Esophagus (tissue), 2 donors: ENCODE results near the gene NSMCE1. TPM values are rescaled to one million over a fixed set of nuclear protein-coding genes. Genes with fewer than 3 reads are reported as not detected.
A peak's percentile ranks its signal among the peaks of the same experiment; 100 is the strongest.
"Not testable (repeated sequence)": the region's sequence is repeated elsewhere in the genome, so short reads cannot be mapped to it uniquely, and the experiment has no call there.

Experiments used
- H3K27ac ChIP-seq, 2 donors: one replicate each; pipeline ENCODE4 v1.5.1; 2013; ENCODE audit warnings: low read depth in 2 of 2, mild to moderate bottlenecking in 2 of 2, inconsistent platforms in 1 of 2, low read length in 1 of 2, moderate library complexity in 1 of 2
- H3K27me3 ChIP-seq, 2 donors: one replicate each; pipeline ENCODE4 v1.6.1; 2013; ENCODE audit warnings: low read length in 2 of 2, control low read depth in 1 of 2, mild to moderate bottlenecking in 1 of 2; ENCODE audit not compliant: insufficient read depth in 2 of 2, control insufficient read depth in 1 of 2
- H3K36me3 ChIP-seq, 2 donors: one replicate each; pipeline ENCODE4 v1.6.1; 2013; ENCODE audit warnings: low read length in 1 of 2; ENCODE audit not compliant: control insufficient read depth in 2 of 2, insufficient read depth in 2 of 2
- H3K4me1 ChIP-seq, 2 donors: one replicate each; pipeline ENCODE4 v1.6.1; 2013; ENCODE audit warnings: low read length in 1 of 2; ENCODE audit not compliant: control insufficient read depth in 2 of 2, insufficient read depth in 2 of 2
- H3K4me3 ChIP-seq, 2 donors: one replicate each; pipeline ENCODE4 v1.5.1; 2013; ENCODE audit warnings: low read length in 2 of 2, mild to moderate bottlenecking in 2 of 2, low read depth in 1 of 2, moderate library complexity in 1 of 2
- H3K9me3 ChIP-seq, 2 donors: one replicate each; pipeline ENCODE4 v1.6.1; 2013; ENCODE audit warnings: mild to moderate bottlenecking in 2 of 2, low read depth in 1 of 2, low read length in 1 of 2, moderate library complexity in 1 of 2; ENCODE audit not compliant: control insufficient read depth in 2 of 2, insufficient read depth in 1 of 2
- WGBS, 2 donors: extraction: QIAGEN DNeasy Blood & Tissue Kit; methylation state at CpG; one replicate each; pipeline ENCODE4 v1.1.7; 2013; 5-methylcytosine and 5-hydroxymethylcytosine counted together
- polyA plus RNA-seq, 2 donors: library from polyadenylated mRNA; stranded (reverse); fragments of 200-250 nt; gene quantifications; one replicate each; pipeline ENCODE4 v1.2.3, GENCODE V29; 2013
- donor health status: healthy with polysubstance abuse.
- donor health status: Bipolar disorder and iron deficiency.

NSMCE1 gene
- polyA plus RNA-seq, 2 donors: 29.0 to 47.1 TPM

DNA sequence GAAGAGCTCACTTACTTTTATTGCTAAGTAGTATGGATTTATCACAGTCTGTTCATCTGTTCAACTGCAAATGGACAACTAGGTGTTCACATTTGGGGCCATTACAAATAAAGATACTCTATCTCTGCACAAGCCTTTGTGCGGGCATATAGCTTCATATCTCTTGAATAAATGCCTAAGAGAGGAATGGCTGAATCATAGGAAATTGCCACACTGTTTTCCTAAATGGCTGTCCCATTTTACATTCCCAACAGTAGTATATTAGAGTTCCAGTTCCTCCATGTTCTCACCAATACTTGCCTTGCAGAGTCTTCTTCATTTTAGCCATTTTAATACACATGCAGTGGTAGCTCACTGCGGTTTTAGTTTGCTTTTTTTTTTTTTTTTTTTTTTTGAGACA, 20.5 kb downstream of the NSMCE1 start:
- 93 to 94% methylated on average over 2 of the region's 2 CpGs for WGBS, 2 donors
- Histone ChIP-seq H3K4me3 (no peak overlapping the region), H3K27ac (no peak overlapping the region), H3K9me3 (no peaks in the 10 kb centered on the region), H3K4me1 (peaks cover 3 to 12% of the 10 kb centered on the region in 2 donors), H3K36me3 (no peaks in the 10 kb centered on the region), H3K27me3 (no peaks in the 10 kb centered on the region)

DNA sequence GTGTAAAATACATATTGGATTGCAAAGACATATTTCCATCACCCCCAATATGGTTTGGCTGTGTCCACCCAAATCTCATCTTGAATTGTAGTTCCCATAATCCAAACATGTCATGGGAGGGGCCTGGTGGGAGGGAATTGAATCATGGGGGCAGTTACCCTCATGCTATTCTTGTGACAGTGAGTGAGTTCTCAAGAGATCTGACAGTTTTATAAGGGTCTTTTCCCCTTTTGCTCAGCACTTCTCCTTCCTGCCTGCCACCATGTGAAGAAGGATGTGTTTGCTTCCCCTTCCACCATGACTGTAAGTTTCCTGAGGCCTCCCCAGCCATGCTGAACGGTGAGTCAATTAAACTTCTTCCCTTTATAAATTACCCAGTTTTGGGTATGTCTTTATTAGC, 21.5 kb downstream of the NSMCE1 start:
- not testable (repeated sequence) for H3K4me3 ChIP-seq, H3K27me3 ChIP-seq, H3K9me3 ChIP-seq, H3K36me3 ChIP-seq, H3K27ac ChIP-seq
- peaks cover 5 to 12% of the 10 kb centered on the region in 2 donors for H3K4me1 ChIP-seq
- 72 to 90% methylated on average over 1 of the region's 1 CpG for WGBS, 2 donors

DNA sequence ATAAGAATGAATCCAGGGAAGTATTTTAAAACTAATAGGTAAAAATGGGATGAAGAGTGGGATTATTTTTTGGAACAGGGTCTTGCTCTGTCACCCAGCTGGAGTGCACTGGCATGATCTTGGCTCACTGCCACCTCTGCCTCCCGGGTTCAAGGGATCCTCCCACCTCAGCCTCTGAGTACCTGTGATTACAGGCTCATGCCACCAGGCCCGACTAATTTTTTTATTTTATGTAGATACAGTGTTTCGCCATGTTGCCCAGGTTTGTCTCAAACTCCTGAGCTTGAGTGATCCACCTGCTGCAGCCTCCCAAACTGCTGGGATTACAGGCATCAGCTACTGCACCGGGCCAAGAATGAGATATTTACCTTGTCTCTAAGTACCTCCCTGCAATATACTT, 22.1 kb downstream of the NSMCE1 start:
- Histone ChIP-seq H3K27ac (no peak overlapping the region), H3K27me3 (no peaks in the 10 kb centered on the region)
- 61 to 62% methylated on average over 4 of the region's 4 CpGs for WGBS, 2 donors

DNA sequence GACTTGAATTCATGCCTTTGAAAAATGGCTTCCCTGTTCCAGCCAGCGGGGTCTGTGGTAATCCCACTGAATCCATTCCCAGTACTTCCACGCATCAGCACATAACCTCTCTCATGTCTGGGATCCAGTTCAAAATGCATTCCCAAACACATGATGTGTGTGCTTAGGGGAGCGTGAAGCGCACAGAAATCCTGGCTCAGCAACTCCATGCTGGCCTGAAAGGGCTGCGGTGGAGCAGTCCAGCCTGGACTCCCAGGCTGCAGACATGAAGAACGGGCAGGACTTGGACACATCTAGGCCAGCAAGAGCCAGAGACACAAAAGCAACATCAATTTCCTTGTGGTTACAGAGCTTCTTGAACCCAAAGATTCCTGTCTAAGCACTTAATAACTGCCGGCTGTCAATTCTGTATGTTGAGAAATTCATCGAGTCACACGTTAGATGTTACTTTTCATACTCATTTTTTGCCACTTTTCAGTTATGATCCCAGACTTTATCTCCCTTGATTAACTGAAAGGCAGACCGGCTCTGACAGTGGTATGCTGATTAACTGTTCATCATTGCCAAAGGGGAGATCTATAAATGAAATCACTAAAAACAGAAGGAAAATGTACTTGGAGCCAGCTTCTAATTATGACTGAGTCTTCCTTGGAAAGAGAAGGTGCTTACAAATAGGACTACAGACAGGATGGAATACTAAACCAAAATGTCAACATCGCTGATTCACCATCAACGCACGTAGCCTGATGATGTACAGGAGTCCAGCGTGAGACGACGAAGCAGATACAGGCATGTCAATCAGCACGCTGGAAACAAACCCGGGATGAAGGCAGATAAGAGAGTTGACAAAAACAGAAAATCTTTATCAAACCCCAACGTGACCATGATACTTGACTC, 23.0 kb downstream of the NSMCE1 start:
- peaks cover 5 to 14% of the 10 kb centered on the region in 2 donors for H3K4me1 ChIP-seq
- peak overlapping the region; percentile 14 to 72 for H3K27ac ChIP-seq
- no peak overlapping the region for H3K4me3 ChIP-seq
- no peaks in the 10 kb centered on the region for H3K27me3 ChIP-seq
- WGBS, 2 donors: 45 to 59% methylated on average over 19 of the region's 19 CpGs
- no peaks in the 10 kb centered on the region for H3K9me3 ChIP-seq
- H3K36me3 ChIP-seq: no peaks in the 10 kb centered on the region

More for the DNA sequence above, 22.1 kb downstream of the NSMCE1 start:
- Histone ChIP-seq H3K4me1 (peaks cover 5 to 12% of the 10 kb centered on the region in 2 donors), H3K36me3 (no peaks in the 10 kb centered on the region), H3K9me3 (no peaks in the 10 kb centered on the region), H3K4me3 (no peak overlapping the region)

DNA sequence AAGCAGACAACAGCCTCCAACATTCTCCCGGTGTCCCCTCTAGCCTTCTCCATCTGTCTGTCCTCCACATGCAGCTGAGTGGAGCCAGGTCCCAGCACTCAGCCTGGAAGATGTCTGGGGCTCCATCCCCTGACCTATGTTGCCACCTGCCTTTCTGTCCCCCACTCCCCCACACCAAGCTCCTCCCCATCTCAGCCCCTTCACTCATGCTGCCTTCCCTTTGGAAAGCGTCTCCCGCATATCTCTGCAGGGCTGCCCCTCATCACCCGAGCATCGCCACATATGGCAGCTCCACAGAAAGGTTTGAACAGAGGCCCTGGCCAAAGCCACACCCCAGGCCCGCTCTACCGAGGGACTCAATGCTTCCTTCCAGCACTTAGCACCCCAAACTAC, 24.2 kb downstream of the NSMCE1 start:
- Histone ChIP-seq H3K4me1 (peaks cover 5 to 14% of the 10 kb centered on the region in 2 donors), H3K27ac (peak overlapping the region; percentile 53 to 72), H3K36me3 (no peaks in the 10 kb centered on the region), H3K4me3 (no peak overlapping the region), H3K27me3 (no peaks in the 10 kb centered on the region), H3K9me3 (no peaks in the 10 kb centered on the region)
- 87 to 90% methylated on average over 7 of the region's 7 CpGs for WGBS, 2 donors

DNA sequence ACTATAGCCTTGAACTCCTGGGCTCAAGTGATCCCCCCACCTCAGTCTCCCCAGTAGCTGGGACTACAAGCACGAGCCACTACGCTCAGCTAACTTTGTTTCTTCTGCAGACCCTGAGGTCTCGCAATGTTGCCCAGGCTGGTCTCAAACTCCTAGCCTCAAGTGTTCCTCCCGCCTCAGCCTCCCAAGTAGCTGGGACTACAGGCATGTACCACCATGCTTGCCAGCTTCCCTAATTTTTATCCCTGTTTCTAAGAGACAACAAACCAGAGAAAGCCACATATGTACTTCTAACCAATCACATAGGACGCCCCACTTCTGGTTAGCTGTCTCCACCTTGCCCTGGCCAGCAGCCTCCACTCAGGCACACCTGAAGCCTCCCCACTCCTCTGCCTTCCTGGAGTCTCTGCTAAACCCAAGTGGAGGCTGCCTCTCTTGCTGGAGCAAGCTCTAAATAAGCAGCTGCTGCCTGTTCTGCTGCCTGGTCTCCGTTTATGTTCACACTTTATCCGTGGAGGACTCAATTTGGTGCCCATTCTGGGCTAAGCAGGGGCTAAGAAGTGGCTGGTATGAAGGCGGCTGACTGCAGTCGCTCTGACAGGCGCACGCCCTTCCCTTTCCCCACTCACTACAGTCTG, 24.7 kb downstream of the NSMCE1 start:
- H3K36me3 ChIP-seq: no peaks in the 10 kb centered on the region
- no peaks in the 10 kb centered on the region for H3K9me3 ChIP-seq
- H3K4me1 ChIP-seq: peaks cover 5 to 14% of the 10 kb centered on the region in 2 donors
- 93 to 95% methylated on average over 11 of the region's 11 CpGs for WGBS, 2 donors
- H3K4me3 ChIP-seq: no peak overlapping the region
- H3K27me3 ChIP-seq: no peaks in the 10 kb centered on the region
- H3K27ac ChIP-seq: peak overlapping the region; percentile 54 to 72

DNA sequence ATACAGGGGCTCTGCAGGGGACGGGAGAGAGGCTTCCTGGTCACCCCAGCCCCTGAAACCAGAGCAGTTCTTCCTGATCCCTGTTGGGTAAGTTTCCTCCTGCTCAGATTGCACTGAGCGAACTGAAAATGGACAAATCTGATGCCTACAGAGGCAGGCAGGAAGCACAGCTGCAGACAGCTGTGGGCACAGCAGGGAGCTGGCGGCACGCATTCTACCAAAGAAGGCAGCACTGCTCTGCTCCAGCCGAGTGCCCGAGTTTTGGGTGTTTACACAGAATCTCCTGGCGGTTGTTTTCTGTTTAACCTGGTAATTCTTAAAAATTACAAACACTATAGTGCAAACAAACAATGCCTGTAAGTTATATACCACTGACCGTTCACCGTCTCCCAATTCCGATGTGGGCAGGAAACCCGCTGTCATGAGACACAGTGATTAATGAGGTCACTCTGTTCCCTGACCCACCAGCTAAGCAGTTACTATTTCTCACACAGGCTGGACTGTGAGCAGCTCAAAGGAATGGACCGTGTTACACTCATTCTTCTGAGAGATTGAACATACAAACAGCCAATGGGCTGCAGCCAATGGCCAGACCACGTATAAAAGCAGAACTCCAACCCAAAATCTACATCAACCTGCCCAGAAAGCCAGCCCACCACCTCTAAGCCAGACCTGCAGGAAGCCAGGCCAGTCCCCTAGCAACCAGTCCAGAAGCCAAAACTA, 25.5 kb downstream of the NSMCE1 start:
- peak overlapping the region; percentile 54 to 82 for H3K27ac ChIP-seq
- no peak overlapping the region for H3K4me3 ChIP-seq
- 45 to 48% methylated on average over 13 of the region's 13 CpGs for WGBS, 2 donors
- H3K4me1 ChIP-seq: peaks cover 5 to 17% of the 10 kb centered on the region in 2 donors
- H3K27me3 ChIP-seq: no peaks in the 10 kb centered on the region
- H3K36me3 ChIP-seq: no peaks in the 10 kb centered on the region
- no peaks in the 10 kb centered on the region for H3K9me3 ChIP-seq

DNA sequence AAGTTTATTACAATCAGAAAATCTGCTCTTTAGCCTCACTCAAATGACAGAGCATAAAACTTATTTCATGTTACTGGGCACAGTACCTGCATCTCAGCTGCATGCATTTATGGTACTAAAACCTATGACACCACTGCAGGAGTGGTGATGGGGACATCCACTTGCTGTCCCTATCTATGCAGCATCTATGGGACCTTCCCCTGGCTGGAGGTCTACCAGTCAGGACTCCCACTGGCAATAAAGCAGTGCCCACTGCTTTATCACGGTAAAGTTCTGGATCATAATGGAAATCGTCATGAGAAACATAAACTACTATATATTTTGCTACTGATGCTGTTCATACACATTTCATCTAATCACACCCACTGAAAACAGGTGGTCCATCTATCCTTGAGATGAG, 26.2 kb downstream of the NSMCE1 start:
- H3K4me3 ChIP-seq: no peak overlapping the region
- peak overlapping the region; percentile 54 to 69 for H3K27ac ChIP-seq
- peaks cover 5 to 21% of the 10 kb centered on the region in 2 donors for H3K4me1 ChIP-seq
- H3K36me3 ChIP-seq: no peaks in the 10 kb centered on the region
- H3K27me3 ChIP-seq: no peaks in the 10 kb centered on the region
- WGBS, 2 donors: 74 to 76% methylated on average over 2 of the region's 2 CpGs
- H3K9me3 ChIP-seq: no peaks in the 10 kb centered on the region

DNA sequence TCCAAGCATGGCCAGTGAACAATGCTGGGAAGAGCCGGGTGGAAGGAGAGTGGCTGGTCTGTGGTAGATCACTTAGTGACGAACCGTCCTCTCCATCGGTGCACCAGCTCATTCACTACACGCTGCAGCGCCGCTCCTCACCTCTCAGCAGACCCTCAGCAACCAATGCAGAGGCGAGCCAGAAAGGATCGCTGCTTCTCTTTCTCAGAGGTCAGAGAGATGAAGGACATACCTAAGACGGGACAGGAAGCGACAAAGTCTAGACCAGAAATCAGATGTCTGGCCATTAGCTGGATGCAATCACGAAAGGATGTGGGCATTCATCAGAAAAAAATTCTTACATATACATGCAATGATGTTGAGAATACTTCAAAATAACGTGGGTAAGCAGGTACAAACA, 26.9 kb downstream of the NSMCE1 start:
- Histone ChIP-seq H3K4me3 (no peak overlapping the region), H3K27me3 (no peaks in the 10 kb centered on the region), H3K4me1 (peaks cover 5 to 27% of the 10 kb centered on the region in 2 donors), H3K36me3 (no peaks in the 10 kb centered on the region), H3K27ac (peak overlapping the region; percentile 32 to 70), H3K9me3 (no peaks in the 10 kb centered on the region)
- WGBS, 2 donors: 72 to 73% methylated on average over 13 of the region's 13 CpGs
